C4-2B (cell line): Measurements from ENCODE around the gene ZNF184.

ENCODE experiments used
- CTCF ChIP-seq: fragments of 450-650 bp; conservative IDR thresholded peaks from 2 replicates; pipeline ENCODE4 v1.5.1; 2017; ENCODE audit warnings: mild to moderate bottlenecking
- ZFX ChIP-seq: fragments of 450-650 bp; IDR thresholded peaks from 2 replicates; pipeline ENCODE4 v1.6.1; 2017

- TF ChIP-seq CTCF (no peak), ZFX (no peak)
Measured at GRCh38 chr6:27479319-27480182, 6.6 kb upstream of the ZNF184 start.
